Measurements from ENCODE around the gene WDR37. TPM values are rescaled to one million over a fixed set of nuclear protein-coding genes. Genes with fewer than 3 reads are reported as not detected.
"Not testable (repeated sequence)": the region's sequence is repeated elsewhere in the genome, so short reads cannot be mapped to it uniquely, and the experiment has no call there.

WDR37 gene
- total RNA-seq, 1 donor from 2014 or later: 32.1 TPM

DNA sequence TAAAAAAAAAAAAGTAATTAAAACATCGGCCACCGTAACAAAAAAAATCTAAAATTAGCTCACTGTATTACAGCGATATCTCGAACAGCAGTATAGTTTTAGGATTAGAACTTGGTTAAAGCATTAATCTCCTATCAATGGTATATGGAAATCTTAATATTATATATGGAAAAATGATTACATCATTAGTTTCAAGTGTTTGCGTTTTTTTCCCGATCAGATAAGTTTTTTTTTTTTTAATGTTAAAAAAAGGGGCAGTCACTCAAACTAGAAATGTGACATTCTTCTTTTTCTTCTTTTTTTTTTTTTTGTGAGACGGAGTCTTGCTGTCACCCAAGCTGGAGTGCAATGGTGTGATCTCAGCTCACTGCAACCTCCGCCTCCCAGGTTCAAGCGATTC lies 14.7 kb upstream of the WDR37 start:
- no peak for DNase-seq (ENCODE audit: low read depth, low spot score)

DNA sequence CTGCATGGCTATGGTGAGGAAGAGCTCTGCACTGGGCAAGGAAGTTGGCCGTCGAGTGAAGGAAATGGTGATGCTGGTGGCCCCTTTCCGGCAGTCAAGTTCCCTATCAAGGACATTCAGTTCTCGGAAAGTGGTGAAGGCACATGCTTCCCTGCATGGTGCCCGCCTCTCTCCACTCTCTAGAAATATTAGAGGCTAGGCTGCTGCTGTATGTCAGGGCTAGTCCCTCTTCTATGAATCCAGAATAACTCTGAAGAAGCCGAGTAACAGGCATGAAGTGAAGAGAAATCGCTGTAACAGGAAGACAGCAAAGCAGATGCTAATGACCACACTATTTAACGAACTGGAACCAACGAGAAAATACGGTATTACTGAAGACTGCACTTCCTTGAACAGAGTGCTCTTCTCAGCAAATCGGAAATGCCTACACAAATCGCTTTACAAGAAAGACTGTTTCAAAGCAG lies 12.6 kb upstream of the WDR37 start:
- DNase-seq (ENCODE audit: low read depth, low spot score): no peak

DNA sequence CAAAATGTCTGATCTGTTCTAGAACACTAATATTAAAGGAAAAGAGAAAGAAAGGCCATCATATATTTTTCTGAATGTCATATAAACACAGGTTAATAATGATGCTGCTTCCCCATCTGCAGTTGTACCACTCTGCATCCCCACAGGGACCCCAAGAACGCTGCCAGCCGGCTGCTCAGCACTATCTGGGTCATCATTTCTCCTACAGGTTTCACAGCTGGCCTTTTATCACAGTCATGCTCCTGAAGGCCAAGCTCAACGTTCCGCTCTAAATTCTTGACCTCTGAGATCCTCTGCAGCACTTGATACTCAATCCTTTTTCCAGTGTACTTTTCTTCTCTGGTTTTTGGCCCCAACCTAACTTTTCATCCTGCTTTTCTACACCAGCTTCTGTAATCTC lies 12.0 kb upstream of the WDR37 start:
- no peak for DNase-seq (ENCODE audit: low read depth, low spot score)

DNA sequence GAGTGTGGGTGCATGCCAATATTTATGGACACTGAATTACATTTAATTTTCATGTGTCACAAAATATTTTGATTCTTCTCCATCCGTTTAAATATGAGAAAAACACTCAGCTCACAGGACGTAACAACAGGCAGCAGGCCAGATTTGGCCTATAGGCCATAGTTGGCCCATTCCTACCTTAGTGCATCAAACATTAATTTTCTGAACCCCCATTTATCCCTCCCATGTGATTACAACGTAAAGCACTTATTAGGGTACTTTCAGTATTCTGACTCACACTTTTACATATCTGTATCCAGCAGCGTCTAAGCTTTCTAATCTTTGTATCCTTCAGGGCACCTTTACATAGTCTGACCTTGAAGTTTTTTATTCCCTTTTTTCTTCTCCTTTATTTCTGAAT lies 11.2 kb upstream of the WDR37 start:
- DNase-seq (ENCODE audit: low read depth, low spot score): no peak

DNA sequence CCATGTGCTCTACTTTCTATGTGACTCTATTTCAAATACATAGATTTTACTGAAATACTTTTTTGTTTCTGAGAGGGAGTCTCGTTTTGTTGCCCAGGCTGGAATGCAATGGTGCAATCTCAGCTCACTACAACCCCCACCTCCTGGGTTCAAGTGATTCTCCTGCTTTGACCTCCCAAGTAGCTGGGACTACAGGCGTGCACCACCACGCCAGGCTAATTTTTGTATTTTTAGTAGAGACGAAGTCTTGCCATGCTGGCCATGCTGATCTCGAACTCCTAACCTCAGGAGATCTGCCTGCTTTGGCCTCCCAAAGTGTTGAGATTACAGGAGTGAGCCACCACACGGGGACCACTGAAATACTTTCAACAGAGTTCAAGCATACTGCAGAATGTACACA lies 10.8 kb upstream of the WDR37 start:
- DNase-seq (ENCODE audit: low read depth, low spot score): no peak

DNA sequence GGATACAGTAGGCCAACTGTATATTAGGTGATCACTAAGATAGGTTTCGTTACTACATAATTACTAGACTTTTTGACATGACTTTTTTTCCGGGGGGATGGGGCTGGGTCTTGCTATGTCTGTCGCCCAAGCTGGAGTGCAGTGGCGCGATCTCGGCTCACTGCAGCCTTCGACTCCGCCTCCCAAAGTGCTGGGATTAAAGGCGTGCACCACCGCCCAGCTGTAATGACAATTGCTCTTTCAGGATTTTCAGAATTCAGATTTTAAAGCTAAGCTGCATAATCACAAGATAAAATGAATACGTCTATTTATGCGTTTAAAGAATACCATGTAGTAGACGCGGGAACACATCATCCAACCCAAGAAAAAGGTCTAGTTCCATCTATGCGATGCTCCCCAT lies 8.2 kb upstream of the WDR37 start:
- no peak for DNase-seq (ENCODE audit: low read depth, low spot score)

DNA sequence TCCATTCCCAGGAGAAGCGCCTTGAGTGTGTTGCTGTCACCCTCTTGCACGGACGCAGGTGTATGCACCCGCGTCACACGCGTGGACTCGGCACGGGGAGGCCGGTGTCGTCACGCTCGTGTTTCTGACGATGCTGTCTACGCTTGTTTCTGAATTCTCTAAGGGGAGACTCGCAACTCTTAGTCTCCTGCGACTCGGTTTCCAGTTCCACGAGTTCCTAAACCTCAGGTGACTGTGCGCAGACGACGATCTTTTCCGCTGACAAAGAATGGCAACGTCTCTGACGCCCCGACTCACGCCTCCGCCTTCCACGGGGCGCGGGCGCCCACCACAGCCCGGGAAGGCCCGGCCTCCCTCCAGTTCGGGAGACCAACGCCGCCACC lies 7.8 kb upstream of the WDR37 start:
- DNase-seq (ENCODE audit: low read depth, low spot score): no peak

DNA sequence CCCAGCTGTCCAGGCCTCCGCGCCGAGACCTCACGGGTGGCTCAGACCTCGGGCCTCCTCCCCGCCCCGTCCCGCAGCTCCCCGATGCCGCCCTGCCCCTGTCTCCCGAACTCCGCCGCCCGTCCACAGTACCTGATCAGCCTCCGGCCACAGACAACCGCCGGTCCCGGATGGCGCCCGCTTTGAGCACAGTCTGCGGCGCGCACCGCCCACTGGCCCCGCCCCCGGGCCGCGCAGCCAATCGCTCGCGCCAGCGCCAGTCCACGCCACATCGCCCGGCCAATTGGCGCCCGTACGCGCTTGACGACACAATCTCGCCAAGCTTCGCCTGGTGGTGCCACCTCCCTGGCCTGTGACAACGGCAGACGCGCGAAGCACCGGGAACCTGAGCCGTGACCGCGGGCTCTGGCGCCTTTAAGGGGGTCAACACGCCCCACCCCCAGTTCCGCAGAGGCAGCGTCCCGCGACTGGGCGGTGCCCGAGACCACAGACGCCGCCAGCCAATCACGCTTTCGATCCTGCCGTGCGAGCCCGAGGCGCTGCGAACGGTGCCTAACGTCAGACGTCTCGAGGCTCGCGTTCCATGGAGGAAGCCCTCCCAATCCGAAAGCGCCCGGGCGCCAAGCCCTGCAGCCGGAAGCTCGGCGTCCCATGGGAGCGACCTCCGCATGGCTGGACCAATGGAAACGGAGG lies 7.3 kb upstream of the WDR37 start, which contains the start of gene IDI1:
IDI1 (minus strand) TSS at position 388 of the 693 bp plus-strand sequence; CDS start at position 272, 116 bp downstream.
- DNase-seq (ENCODE audit: low read depth, low spot score): peak; percentile 93

DNA sequence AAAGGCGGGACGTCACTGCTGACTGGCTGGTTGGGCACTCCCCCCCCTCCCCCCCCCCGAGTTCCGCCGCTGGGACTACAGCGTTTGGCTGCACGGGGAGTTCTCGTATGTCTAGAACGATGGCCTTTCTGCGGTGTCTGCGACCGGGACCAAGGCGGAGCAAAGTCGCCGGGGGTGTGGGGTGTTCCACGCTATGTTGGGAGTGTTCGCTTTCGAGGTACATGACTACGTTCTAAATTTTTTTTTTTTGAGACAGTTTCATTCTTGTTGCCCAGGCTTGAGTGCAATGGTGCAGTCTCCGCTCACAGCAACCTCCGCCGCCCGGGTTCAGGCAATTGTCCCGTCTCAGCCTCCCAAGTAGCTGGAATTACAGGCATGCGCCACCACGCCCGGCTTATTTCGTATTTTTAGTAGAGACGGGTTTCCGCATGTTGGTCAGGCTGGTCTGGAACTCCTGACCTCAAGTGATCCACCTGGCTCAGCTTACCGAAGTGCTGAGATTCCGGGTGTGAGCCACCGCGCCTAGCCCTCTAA lies 6.7 kb upstream of the WDR37 start:
- no peak for DNase-seq (ENCODE audit: low read depth, low spot score)

DNA sequence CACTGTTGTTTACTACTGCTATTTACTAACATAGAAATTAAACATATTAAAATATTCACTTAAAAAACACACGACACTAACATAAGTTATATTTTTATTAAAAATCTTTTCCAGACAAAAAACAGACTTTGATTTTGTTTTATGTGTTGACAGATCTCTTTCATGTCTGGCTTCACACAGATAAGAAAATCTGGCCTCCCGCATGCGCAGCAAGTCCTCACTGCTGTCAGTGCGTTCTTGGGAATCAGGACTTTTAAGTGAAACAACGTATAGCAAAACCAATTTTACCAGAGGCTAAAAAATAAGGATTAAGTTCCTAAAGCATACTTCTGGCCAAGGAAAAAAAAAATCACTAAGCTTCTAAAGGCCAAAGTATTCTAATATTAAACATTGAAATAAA lies 6.0 kb upstream of the WDR37 start:
- DNase-seq (ENCODE audit: low read depth, low spot score): no peak

DNA sequence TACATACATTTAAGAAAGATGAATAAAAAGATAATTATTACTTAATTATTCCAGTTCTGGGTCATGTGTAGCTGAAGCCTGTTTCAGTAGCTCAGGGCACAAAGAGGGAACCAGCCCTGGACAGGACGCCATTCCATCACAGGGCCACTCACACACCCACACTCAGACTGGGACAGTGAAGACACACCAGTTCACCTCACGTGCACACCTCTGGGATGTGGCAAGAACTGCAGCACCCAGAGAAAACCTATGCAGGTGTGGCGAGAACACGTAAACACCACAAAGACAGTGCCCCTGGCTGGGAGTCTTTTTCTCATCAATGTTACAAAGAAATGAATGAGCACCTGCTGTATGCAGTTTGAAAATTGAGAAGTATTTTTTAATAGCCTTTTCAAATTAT lies 5.6 kb upstream of the WDR37 start:
- no peak for DNase-seq (ENCODE audit: low read depth, low spot score)

DNA sequence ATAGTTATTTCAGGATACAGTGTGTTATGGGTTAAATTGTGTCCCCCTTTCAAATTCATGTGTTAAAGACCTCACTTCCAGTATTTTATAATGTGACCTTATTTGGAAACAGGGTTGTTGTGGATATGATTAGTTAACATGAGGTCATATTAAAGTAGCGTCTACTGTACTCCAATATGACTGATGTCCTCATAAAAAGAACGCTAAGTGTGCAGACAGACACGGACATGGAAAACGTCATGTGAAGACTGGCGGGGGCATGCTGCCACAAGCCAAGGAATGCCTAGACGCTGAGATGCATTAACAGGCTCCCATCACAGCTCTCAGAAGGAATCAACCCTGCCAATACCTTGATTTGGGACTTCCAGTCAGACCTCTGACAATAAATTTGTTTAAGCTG lies 1.5 kb upstream of the WDR37 start:
- no peak for DNase-seq (ENCODE audit: low read depth, low spot score)

DNA sequence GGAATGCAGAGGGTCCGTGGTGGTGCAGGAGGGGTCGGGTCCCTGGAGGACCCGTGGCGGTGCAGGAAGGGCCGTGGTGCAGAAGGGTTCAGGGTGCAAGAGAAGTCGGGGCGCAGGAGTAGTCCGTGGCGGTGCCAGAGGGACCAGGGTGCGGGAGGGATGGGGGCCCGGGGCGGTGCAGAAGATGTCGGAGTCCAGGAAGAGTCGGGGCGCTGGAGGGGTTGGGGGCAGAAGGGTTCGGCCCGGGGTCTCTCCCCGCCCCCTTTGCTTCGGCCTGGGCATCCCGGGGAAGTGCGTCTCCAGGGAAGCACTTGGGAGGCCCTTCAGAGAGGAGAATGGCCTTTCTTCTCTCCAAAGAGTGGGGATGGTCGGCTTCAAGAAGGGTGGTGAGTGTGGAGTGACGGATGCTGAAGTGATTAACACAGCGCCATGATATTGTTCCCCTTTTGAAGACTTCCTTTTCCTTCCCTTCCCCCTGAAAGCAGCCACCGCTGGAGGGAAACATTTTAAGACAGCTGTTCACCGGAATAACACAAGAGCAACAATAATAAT lies 997 bp downstream of the WDR37 start:
- DNase-seq (ENCODE audit: low read depth, low spot score): no peak

DNA sequence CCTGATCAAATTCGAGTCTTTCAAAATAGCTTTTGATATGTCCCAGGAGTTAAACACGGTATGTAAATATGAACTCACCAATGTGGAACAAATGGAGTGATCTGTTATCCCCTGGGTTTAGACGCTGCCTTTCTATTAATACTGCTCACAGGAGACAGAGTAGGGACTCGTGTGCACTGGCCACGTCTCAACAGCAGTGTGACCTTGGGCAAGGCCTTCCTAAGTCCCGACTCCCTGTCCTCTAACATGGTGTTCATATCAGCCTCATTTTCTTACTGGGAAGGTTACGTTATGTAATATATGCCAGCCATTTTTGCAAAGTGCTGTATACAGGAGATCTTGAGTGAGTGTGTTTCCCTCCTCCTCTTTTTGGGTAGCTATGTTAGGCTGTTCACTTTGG lies 1.8 kb downstream of the WDR37 start:
- DNase-seq (ENCODE audit: low read depth, low spot score): no peak

DNA sequence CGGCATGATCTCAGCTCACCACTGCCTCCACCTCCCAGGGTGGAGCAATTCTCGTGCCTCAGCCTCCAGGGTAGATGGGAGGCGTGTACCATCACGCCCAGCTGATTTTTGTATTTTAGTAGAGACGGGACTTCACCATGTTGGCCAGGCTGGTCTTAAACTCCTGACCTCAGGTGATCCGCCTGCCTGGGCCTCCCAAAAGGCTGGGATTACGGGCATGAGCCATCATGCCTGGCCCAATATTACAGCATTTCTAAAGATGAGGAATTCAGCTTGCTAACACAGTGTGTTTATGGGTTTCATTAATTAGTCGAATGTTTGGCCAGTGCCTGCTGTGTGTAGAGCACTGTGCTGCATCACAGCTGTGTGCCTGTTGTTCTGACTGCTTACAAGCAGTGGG lies 3.7 kb downstream of the WDR37 start:
- DNase-seq (ENCODE audit: low read depth, low spot score): no peak

DNA sequence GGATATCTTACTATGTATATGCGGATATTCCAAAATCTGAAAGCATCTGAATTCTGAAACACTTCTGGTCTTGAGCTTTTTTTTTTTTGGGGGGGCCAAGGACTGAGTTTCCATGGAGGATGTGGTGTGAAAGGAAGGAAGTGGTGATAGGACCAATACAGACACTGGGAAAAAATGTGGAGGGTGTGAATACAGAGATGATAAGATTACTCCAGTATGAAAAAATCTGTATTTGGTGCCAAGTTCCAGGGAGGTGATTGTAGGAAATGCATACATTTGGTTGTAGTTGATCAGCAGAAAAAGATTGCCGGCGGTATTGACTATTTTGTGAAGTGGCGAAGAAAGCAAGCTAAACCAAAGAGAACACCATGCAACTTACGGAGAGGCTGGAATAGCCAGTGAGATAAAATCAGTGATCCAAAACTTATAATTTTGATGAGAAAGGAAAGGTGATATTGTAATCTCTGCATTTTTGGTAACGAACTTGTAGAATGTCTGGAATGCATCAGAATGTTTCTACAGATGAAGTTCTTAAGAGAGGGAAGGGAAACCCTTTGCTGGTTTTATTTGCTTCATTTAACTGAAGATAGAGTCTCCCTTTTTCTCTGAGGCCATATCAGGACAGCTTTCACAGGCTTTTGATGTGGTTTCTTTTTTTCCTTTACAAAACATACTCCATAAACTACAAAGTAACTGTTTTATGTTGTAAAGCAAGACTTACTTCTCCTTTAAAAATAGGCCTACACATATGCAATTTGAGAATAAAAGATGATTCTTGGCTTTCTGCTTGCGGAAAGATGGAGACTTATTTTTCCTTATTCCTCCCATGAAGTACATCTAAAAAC lies 6.0 kb downstream of the WDR37 start:
- peak; percentile 68 for DNase-seq (ENCODE audit: low read depth, low spot score)

DNA sequence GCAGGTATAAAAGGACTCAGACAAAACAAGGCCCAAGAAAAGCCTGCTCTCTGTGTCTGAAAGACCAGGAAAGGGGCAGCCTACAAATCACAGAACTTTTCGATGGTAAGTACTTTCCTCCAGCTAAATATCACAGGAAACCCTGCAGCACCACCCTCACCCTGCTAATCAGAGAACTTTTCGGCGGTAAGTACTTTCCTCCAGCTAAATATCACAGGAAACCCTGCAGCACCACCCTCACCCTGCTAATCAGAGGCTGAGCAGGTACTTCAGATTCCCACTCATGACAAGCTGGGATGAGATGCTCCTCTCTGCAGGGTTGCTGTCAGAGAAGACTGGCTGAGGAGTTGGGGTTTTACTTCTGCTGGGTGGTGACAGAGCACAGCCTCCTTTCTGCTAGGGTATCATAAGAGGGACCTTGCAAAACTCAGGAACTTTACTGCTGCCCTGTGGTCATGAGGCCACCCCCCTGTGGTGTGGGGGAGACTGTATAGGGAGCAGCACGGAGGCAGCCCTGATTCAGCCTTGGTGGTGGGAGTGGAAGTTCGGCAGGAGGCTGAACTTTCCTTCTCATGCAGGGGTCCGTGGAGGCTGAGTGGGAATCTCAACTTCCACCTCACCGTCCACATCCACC lies 7.2 kb downstream of the WDR37 start:
- no peak for DNase-seq (ENCODE audit: low read depth, low spot score)

DNA sequence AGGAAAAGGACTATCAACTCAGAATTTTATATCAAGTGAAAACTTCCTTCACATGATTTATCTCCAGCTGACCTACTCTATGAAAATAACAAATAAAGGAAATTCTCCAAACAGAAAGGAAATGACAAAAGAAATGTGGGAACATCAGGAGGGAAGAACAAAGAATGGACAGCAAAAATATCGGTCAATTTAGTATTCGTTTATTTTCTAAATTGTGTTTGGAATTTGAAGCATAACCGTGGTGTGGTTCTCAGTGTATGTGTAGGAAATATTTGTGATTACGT lies 8.7 kb downstream of the WDR37 start:
- DNase-seq (ENCODE audit: low read depth, low spot score): no peak

DNA sequence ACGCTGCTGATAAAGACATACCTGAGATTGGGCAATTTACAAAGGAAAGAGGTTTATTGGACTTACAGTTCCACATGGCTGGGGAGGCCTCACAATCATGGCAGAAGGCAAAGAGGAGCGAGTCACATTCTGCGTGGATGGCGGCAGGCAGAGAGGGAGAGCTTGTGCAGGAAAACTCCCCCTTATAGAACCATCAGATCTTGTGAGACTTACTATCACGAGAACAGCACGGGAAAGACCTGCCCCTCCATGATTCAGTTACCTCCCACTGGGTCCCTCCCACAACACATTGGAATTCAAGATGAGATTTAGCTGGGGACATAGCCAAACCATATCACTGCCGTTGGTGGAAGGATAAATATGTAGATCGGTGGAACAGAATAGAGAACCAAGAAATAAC lies 10.5 kb downstream of the WDR37 start:
- DNase-seq (ENCODE audit: low read depth, low spot score): not testable (repeated sequence)

DNA sequence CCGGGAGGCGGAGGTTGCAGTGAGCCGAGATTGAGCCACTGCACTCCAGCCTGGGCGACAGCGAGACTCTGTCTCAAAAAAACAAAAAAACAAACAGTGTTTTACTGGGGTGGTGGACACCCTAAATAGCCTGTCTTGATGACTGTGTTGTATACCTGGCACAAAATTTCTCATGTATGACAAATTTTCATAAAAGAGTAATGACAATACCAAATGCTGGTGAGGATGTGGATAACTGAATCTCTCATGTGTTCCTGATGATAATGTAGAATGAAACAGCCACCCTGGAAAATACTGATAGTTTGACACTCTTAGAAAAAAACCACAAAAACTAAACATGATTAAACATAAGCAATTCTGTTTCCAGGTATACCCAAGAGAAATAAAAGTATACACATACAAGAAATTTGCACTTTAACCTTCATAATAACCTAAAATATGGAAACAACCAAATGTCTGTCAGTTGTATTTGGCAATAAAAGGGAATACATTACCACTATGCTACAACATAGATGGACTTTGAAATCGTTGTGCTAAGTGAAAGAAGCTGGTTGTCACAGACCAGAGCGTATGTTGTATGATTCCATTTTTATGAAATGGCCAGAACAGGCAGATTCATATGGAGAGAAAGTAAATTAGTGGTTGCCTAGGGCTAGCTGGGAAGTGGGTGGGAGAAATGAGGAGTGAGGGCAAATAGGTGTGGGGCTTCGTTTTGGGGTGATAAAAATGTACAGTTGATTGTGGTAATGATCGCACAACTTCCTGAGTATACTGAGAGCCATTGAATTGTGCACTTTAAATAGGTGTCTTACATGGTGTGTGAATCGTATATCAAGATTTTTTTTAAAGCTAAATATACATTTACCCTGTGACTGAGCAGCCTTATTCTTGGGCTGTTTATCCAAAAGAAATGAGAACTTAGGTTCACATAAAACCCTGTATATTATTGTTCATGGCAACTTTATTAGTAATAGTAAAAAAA lies 12.5 kb downstream of the WDR37 start:
- no peak for DNase-seq (ENCODE audit: low read depth, low spot score)

DNA sequence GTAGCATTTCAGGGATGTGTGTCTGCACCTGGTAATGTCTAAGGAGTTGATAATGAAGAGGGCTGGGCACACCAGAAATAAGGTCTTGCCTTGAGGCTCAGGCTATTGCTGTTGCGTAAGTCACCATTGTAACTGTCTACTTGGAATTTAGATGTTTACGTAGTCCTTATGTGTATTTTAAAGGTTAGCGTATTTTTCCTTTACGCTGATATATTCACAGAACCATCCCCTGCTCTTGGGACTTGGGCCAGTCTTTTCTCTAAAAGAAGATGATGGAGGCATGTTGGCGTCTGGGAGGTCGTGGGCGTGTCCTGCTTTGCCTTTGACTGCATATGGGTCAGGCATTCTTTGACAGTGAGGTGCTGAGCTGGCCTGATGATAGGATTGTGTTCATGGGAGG lies 14.7 kb downstream of the WDR37 start:
- DNase-seq (ENCODE audit: low read depth, low spot score): no peak
